SU-DHL-6 (cell line): ENCODE measurements around the gene SNX25.

Experiments
- H2AFZ ChIP-seq: fragments of 200-600 bp; sonication (generic); 2 replicates; pipeline ENCODE4 v1.6.1; 2014; ENCODE audit warnings: low read depth, mild to moderate bottlenecking, moderate library complexity, mixed read lengths, antibody characterized with exemption, low read length; ENCODE audit not compliant: severe bottlenecking
- H3F3A ChIP-seq: fragments of 200-600 bp; shearing (Covaris generic); 2 replicates; pipeline ENCODE4 v1.6.0; 2016; ENCODE audit warnings: antibody characterized with exemption, mild to moderate bottlenecking; ENCODE audit not compliant: insufficient read depth
- H3K27ac ChIP-seq: fragments of 200-600 bp; sonication (generic); 2 replicates; pipeline ENCODE4 v1.5.1; 2016; ENCODE audit warnings: low read depth, mild to moderate bottlenecking, low read length, moderate library complexity, mixed read lengths
- H3K27me3 ChIP-seq: fragments of 200-600 bp; sonication (generic), shearing (Covaris generic); 2 replicates; pipeline ENCODE4 v1.6.0; 2014; ENCODE audit warnings: mild to moderate bottlenecking, low read length
- H3K36me3 ChIP-seq: fragments of 200-600 bp; sonication (generic); 2 replicates; pipeline ENCODE4 v1.6.1; 2014; ENCODE audit warnings: mild to moderate bottlenecking, low read length, mixed read lengths
- H3K4me2 ChIP-seq: fragments of 300-600, 200-600 bp; shearing (Covaris generic), sonication (generic); 2 replicates; pipeline ENCODE4 v1.6.0; 2014; ENCODE audit warnings: low read length, low read depth, mild to moderate bottlenecking; ENCODE audit not compliant: poor library complexity, severe bottlenecking
- H3K4me3 ChIP-seq: fragments of 200-600 bp; sonication (generic); 2 replicates; pipeline ENCODE4 v1.5.1; 2014; ENCODE audit warnings: antibody characterized with exemption, low read length, mild to moderate bottlenecking, mixed read lengths; ENCODE audit not compliant: insufficient read depth, poor library complexity, severe bottlenecking
- H3K79me2 ChIP-seq: fragments of 200-600 bp; sonication (generic); 2 replicates; pipeline ENCODE4 v1.6.1; 2014; ENCODE audit warnings: mild to moderate bottlenecking, low read length, moderate library complexity; ENCODE audit not compliant: insufficient read depth
- H3K9ac ChIP-seq: fragments of 200-600 bp; sonication (generic); 2 replicates; pipeline ENCODE4 v1.7.0; 2014; ENCODE audit warnings: mild to moderate bottlenecking, low read length
- H3K9me2 ChIP-seq: fragments of 200-600 bp; sonication (generic); replicated peaks from 2 replicates; pipeline ENCODE4 v1.6.1; 2014; ENCODE audit warnings: low read length; ENCODE audit not compliant: insufficient read depth
- H3K9me3 ChIP-seq: fragments of 200-600 bp; sonication (generic); 2 replicates; pipeline ENCODE4 v1.6.1; 2014; ENCODE audit warnings: low read length, mixed read lengths; ENCODE audit not compliant: insufficient read depth
- H4K20me1 ChIP-seq: fragments of 200-600 bp; sonication (generic); 2 replicates; pipeline ENCODE4 v1.6.1; 2014; ENCODE audit warnings: low read depth, mild to moderate bottlenecking, antibody characterized with exemption, low read length, moderate library complexity, mixed read lengths
- CTCF ChIP-seq: fragments of 200-600 bp; sonication (generic); IDR thresholded peaks from one replicate; pipeline ENCODE4 v1.5.1; 2017; ENCODE audit warnings: antibody characterized with exemption, mild to moderate bottlenecking, low read length, moderate library complexity; ENCODE audit not compliant: insufficient read depth, poor library complexity, severe bottlenecking
- EZH2phosphoT487 ChIP-seq: fragments of 200-600 bp; sonication (generic), shearing (Covaris generic); conservative IDR thresholded peaks from 2 replicates; pipeline ENCODE4 v1.6.1; 2018; ENCODE audit warnings: mild to moderate bottlenecking, antibody characterized with exemption, low read length, moderate library complexity, mixed read lengths

Gene SNX25

GRCh38 chr4:185357211-185357610 lies 147.8 kb downstream of the SNX25 start:
- Histone ChIP-seq H4K20me1 (no peaks in the 10 kb centered on the region), H3K79me2 (no peaks in the 10 kb centered on the region), H3K27me3 (no peaks in the 10 kb centered on the region), H3K27ac (no peak overlapping the region), H2AFZ (no peak overlapping the region), H3K4me3 (no peak overlapping the region), H3K9me2 (no peaks in the 10 kb centered on the region), H3K9me3 (no peaks in the 10 kb centered on the region), H3K9ac (no peak overlapping the region), H3K4me2 (no peak overlapping the region), H3F3A (0 out of 2 replicates have a peak, but pooled peaks cover 3% of the 10 kb centered on the region), H3K36me3 (peaks cover 4% of the 10 kb centered on the region; the same call in 1 of the 2 replicates)
- no peak for TF ChIP-seq CTCF
- no peak for TF ChIP-seq EZH2phosphoT487

- Histone ChIP-seq H4K20me1 (no peaks in the 10 kb centered on the region), H3K9ac (no peak overlapping the region), H3K4me3 (no peak overlapping the region), H3K27ac (no peak overlapping the region), H3F3A (0 out of 2 replicates have a peak, but pooled peaks cover 3% of the 10 kb centered on the region), H3K4me2 (no peak overlapping the region), H3K27me3 (no peaks in the 10 kb centered on the region), H2AFZ (no peak overlapping the region), H3K9me3 (no peaks in the 10 kb centered on the region), H3K79me2 (no peaks in the 10 kb centered on the region), H3K9me2 (no peaks in the 10 kb centered on the region), H3K36me3 (peaks cover 4% of the 10 kb centered on the region; the same call in 1 of the 2 replicates)
- no peak for TF ChIP-seq EZH2phosphoT487
- TF ChIP-seq CTCF = no peak
Observed at GRCh38 chr4:185357733-185358440, 148.5 kb downstream of the SNX25 start.

GRCh38 chr4:185358514-185358913 lies 149.1 kb downstream of the SNX25 start:
- H3K4me2 ChIP-seq = no peak overlapping the region
- TF ChIP-seq EZH2phosphoT487 (no peak), CTCF (no peak)
- H3K27ac ChIP-seq = no peak overlapping the region
- H3K4me3 ChIP-seq = no peak overlapping the region
- H3K27me3 ChIP-seq = no peaks in the 10 kb centered on the region
- 0 out of 2 replicates have a peak, but pooled peaks cover 3% of the 10 kb centered on the region for H3F3A ChIP-seq
- H3K36me3 ChIP-seq = peaks cover 4% of the 10 kb centered on the region; the same call in 1 of the 2 replicates
- H4K20me1 ChIP-seq = no peaks in the 10 kb centered on the region
- H2AFZ ChIP-seq = no peak overlapping the region
- no peaks in the 10 kb centered on the region for H3K79me2 ChIP-seq
- no peak overlapping the region for H3K9ac ChIP-seq
- no peaks in the 10 kb centered on the region for H3K9me2 ChIP-seq
- H3K9me3 ChIP-seq = no peaks in the 10 kb centered on the region
